Right cardiac atrium (tissue), 5 donors: Measurements from ENCODE around the gene METTL24. TPM values are rescaled to one million over a fixed set of nuclear protein-coding genes. Genes with fewer than 3 reads are reported as not detected.

Experiments
- ATAC-seq, 2 donors: fragments of 200-7000 bp; cut with Tn5 transposase; one replicate each; pipeline versions ENCODE4 v1.8.0 to v1.9.1; 2020; ENCODE audit warnings: moderate library complexity in 2 of 2, mild to moderate bottlenecking in 1 of 2
- DNase-seq, 3 donors: peaks; one replicate each; pipeline ENCODE4 v3.0.0-alpha.2; 2020
- H3K27ac ChIP-seq: one replicate; pipeline ENCODE4 v1.5.1; 2013; ENCODE audit warnings: mild to moderate bottlenecking, low read length, control low read depth, moderate library complexity
- H3K27me3 ChIP-seq: one replicate; pipeline ENCODE4 v1.6.1; 2013; ENCODE audit not compliant: control insufficient read depth, insufficient read depth
- H3K4me1 ChIP-seq: one replicate; pipeline ENCODE4 v1.6.1; 2013; ENCODE audit warnings: low read length; ENCODE audit not compliant: control insufficient read depth, insufficient read depth
- H3K4me3 ChIP-seq: one replicate; pipeline ENCODE4 v1.5.1; 2013; ENCODE audit warnings: low read length, control low read depth
- H3K9me3 ChIP-seq: one replicate; pipeline ENCODE4 v1.6.1; 2013; ENCODE audit warnings: low read length; ENCODE audit not compliant: control insufficient read depth
- WGBS: extraction: QIAGEN DNeasy Blood & Tissue Kit; methylation state at CpG from one replicate; pipeline ENCODE4 v1.1.7; 2013; 5-methylcytosine and 5-hydroxymethylcytosine counted together
- intact Hi-C, 4 donors: fragments of 100-400 bp; cut with DNase I; formaldehyde crosslinking; loops; one replicate each; pipeline versions ENCODE4 v1.11.0 to v1.14.0; 2022 to 2023
- polyA plus RNA-seq: library from polyadenylated mRNA; stranded (reverse); fragments of 200-250 nt; gene quantifications from one replicate; pipeline ENCODE4 v1.2.3, GENCODE V29; 2013
- total RNA-seq, 4 donors: library from RNA; stranded (reverse); fragmentation: NEBNext Ultra II Directional; extraction: Animal tissue kit (Norgen Biotek cat#: 25700); gene quantifications; one replicate each; pipeline ENCODE4 v1.2.1, GENCODE V29; 2021
- donor health status: healthy with polysubstance abuse.
- donor health status: DM: no; HTN: yes; CAD: no.
- donor health status: DM: no; HTN: no; CAD: no.
- donor health status: DM: no; HTN: yes; CAD: no; lungs with severe emphysema.
- donor health status: DM: yes; HTN: yes; CAD: no.

Gene METTL24
- total and polyA plus RNA-seq, 5 donors, result 0.77 to 4.2 (median 3.5) TPM

- ATAC-seq (peak; percentile 41 to 48), DNase-seq (no peak)
- peaks cover 6% of the 10 kb centered on the region for H3K4me1 ChIP-seq
- H3K27me3 ChIP-seq, result no peaks in the 10 kb centered on the region
- H3K9me3 ChIP-seq, result no peaks in the 10 kb centered on the region
- intact Hi-C loops, result no loop called here
- peak overlapping the region; percentile 3 for H3K27ac ChIP-seq
- no peak overlapping the region for H3K4me3 ChIP-seq
Observed at GRCh38 chr6:110325197-110325596, 33.0 kb downstream of the METTL24 start.

DNA sequence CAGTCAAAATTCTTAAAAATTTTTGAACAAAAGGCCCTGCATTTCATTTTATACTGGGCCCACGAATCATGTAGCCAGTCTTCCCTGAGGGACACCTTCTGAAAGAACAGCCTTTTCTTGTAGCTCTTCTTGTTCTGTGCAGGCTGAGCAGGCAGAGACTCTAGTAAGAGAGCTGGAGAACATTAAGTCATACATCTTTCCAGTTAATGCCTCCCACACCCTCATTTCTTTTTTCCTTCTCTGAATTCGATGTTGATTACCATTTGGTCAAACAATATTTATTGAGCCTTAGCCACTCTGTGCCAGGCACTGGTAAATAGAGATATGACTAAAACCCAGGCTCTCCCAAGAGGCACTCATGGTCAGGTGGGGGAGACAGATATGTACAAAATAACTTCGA, 33.6 kb downstream of the METTL24 start:
- no peak for DNase-seq
- Histone ChIP-seq H3K4me1 (peaks cover 6% of the 10 kb centered on the region), H3K4me3 (no peak overlapping the region), H3K27ac (no peak overlapping the region), H3K27me3 (no peaks in the 10 kb centered on the region), H3K9me3 (no peaks in the 10 kb centered on the region)
- no peak for ATAC-seq
- intact Hi-C loops, result no loop called here
- 52% methylated on average over 3 of the region's 3 CpGs for WGBS

- 88% methylated on average over 4 of the region's 4 CpGs for WGBS
- Histone ChIP-seq H3K9me3 (no peaks in the 10 kb centered on the region), H3K27ac (no peak overlapping the region), H3K4me3 (no peak overlapping the region), H3K27me3 (no peaks in the 10 kb centered on the region), H3K4me1 (peaks cover 6% of the 10 kb centered on the region)
- intact Hi-C loops, result no loop called here
- ATAC-seq (no peak), DNase-seq (no peak)
Observed at GRCh38 chr6:110323258-110323657, 34.9 kb downstream of the METTL24 start.

- Histone ChIP-seq H3K9me3 (no peaks in the 10 kb centered on the region), H3K27me3 (no peaks in the 10 kb centered on the region), H3K27ac (no peak overlapping the region), H3K4me1 (peaks cover 6% of the 10 kb centered on the region), H3K4me3 (no peak overlapping the region)
- ATAC-seq (no peak), DNase-seq (no peak)
- 59% methylated on average over 4 of the region's 4 CpGs for WGBS
- intact Hi-C loops, result no loop called here
Observed at GRCh38 chr6:110322874-110323242, 35.3 kb downstream of the METTL24 start.

GRCh38 chr6:110322151-110322873, 35.8 kb downstream of the METTL24 start:
- ATAC-seq (no peak), DNase-seq (no peak)
- H3K27ac ChIP-seq, result no peak overlapping the region
- 62% methylated on average over 6 of the region's 6 CpGs for WGBS
- peaks cover 4% of the 10 kb centered on the region for H3K4me1 ChIP-seq
- no peaks in the 10 kb centered on the region for H3K9me3 ChIP-seq
- no peak overlapping the region for H3K4me3 ChIP-seq
- intact Hi-C loops, result no loop called here
- no peaks in the 10 kb centered on the region for H3K27me3 ChIP-seq

DNA sequence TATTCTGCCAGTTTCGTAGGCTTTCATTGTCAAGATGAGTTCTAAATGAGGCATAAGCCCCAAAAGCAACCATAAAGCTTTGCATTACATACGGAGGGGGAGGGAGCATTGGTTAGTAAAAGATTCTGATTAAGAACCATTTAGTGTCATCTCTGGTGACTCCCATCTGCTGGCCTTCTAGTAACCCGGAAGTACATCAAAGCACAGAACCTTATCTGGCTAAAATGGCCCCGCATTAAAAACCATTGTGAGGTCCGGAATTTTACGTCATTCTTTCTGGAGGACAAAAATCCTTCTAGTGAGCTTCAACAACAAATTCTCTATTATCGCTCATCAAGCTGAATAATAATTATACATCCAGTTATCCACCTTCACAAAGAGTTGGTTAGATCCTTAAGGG, 37.8 kb downstream of the METTL24 start:
- Histone ChIP-seq H3K4me3 (no peak overlapping the region), H3K27me3 (no peaks in the 10 kb centered on the region), H3K4me1 (peaks cover 4% of the 10 kb centered on the region), H3K27ac (no peak overlapping the region), H3K9me3 (no peaks in the 10 kb centered on the region)
- intact Hi-C loops, result no loop called here
- 89% methylated on average over 7 of the region's 7 CpGs for WGBS
- DNase-seq, result no peak
- ATAC-seq, result no peak

- ATAC-seq (no peak), DNase-seq (no peak)
- Histone ChIP-seq H3K4me1 (peaks cover 2% of the 10 kb centered on the region), H3K4me3 (no peak overlapping the region), H3K9me3 (no peaks in the 10 kb centered on the region), H3K27ac (no peak overlapping the region), H3K27me3 (no peaks in the 10 kb centered on the region)
- intact Hi-C loops, result no loop called here
- WGBS, result 91% methylated on average over 2 of the region's 2 CpGs
Observed at GRCh38 chr6:110319843-110320242, 38.3 kb downstream of the METTL24 start.

DNA sequence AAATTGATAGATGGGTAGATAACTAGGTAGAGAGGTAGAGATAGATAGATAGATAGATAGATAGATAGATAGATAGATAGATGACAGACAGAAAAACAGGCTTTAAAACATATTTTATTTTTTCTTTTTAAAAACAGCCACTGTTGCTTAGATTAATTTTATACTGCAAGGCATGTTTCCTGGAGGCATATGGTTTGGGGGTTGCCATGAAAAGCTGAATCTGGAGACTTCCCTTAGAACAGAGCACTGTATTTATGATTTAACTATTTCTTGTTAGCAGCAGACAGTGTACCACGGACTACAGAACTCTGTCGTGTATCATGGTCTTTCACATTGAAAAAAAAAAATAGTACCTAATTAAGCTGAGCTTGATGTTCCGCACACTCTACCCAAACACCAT, 38.8 kb downstream of the METTL24 start:
- H3K4me1 ChIP-seq, result peaks cover 2% of the 10 kb centered on the region
- H3K27me3 ChIP-seq, result no peaks in the 10 kb centered on the region
- DNase-seq, result no peak
- intact Hi-C loops, result no loop called here
- WGBS, result 77% methylated on average over 3 of the region's 3 CpGs
- ATAC-seq, result no peak
- H3K27ac ChIP-seq, result no peak overlapping the region
- H3K9me3 ChIP-seq, result no peaks in the 10 kb centered on the region
- no peak overlapping the region for H3K4me3 ChIP-seq

GRCh38 chr6:110318971-110319370, 39.2 kb downstream of the METTL24 start:
- 53% methylated on average over 3 of the region's 3 CpGs for WGBS
- no peak for ATAC-seq
- intact Hi-C loops, result no loop called here
- no peaks in the 10 kb centered on the region for H3K27me3 ChIP-seq
- DNase-seq, result no peak
- H3K27ac ChIP-seq, result no peak overlapping the region
- H3K4me1 ChIP-seq, result no peaks in the 10 kb centered on the region
- H3K4me3 ChIP-seq, result no peak overlapping the region
- no peaks in the 10 kb centered on the region for H3K9me3 ChIP-seq

DNA sequence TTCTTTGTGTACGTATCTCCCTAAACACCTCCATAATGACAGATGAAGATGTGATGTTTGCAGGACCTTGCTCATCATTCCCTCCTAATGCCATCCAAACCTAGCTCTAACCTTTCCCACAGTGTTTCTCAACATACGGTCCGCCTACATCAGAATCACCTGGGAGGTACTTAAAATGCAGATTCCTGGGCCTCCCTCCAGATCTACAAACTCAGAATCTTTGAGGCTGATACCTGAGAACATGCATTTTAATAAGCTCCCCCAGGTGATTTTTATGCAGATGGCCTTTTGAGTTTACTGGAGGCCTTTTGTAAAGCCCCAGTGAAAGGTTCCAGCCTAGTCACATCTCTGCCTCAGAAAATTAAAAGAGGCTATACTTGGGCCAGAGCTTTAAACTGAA, 40.5 kb downstream of the METTL24 start:
- Histone ChIP-seq H3K27me3 (no peaks in the 10 kb centered on the region), H3K9me3 (no peaks in the 10 kb centered on the region), H3K4me1 (no peaks in the 10 kb centered on the region), H3K4me3 (no peak overlapping the region), H3K27ac (no peak overlapping the region)
- ATAC-seq, result no peak
- DNase-seq, result no peak
- WGBS, result 92% methylated on average over 3 of the region's 3 CpGs
- intact Hi-C loops, result no loop called here

DNA sequence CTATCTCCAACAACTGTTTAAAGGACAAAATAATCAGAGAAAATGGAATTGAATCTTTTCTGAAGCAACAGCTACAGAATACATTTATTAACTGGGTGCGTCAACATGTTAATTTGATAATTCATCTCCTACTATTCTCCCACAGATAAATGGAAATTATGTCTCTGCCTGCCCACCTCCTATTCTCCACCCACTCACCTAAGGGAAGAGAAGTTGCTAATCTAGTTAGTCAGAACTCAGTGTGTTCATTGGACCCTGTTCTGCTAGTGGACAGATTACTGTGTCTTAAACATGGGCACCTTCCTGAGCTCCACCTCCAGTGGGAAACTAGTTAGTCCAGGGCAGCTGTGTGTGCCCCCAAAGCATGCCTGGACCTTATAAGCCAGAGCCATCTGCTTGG, 41.0 kb downstream of the METTL24 start:
- Histone ChIP-seq H3K9me3 (no peaks in the 10 kb centered on the region), H3K4me3 (no peak overlapping the region), H3K4me1 (no peaks in the 10 kb centered on the region), H3K27me3 (no peaks in the 10 kb centered on the region), H3K27ac (no peak overlapping the region)
- DNase-seq (no peak), ATAC-seq (no peak)
- WGBS, result 97% methylated on average over 1 of the region's 1 CpG
- intact Hi-C loops, result no loop called here

DNA sequence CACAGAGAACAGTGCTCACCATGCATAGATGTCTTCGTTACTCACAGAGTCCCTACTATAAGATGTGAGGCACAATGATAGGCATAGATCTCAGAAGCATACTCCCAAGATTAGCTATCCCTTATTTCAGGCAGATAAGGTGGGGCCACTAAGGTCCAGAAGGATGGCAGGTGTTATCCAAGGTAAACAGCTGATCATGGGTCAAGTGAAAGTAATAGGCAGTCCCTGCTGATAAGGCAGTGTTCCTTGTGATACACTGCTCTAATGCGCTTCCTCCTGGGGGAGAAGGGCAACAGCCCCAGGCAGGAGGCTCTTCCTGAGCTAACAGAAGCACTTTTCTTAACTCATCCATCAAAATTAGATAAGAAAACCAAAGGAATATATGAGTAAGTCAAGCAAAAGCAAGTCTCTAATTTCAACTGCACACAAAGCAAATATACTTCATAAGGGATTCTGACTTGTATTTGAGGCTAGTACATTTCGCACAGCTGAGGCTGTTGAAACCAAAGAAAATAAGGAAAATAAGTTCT, 42.2 kb downstream of the METTL24 start:
- WGBS, result 69% methylated on average over 3 of the region's 3 CpGs
- no peaks in the 10 kb centered on the region for H3K4me1 ChIP-seq
- DNase-seq (no peak), ATAC-seq (no peak)
- no peak overlapping the region for H3K4me3 ChIP-seq
- intact Hi-C loops, result no loop called here
- H3K27ac ChIP-seq, result no peak overlapping the region
- no peaks in the 10 kb centered on the region for H3K27me3 ChIP-seq
- no peaks in the 10 kb centered on the region for H3K9me3 ChIP-seq
